DOHH2 (cell line): ENCODE data around the gene ZNF770.

Experiments
- EZH2phosphoT487 ChIP-seq: fragments of 200-600 bp; sonication (generic); IDR thresholded peaks from 2 replicates; pipeline ENCODE4 v1.6.1; 2017; ENCODE audit warnings: borderline replicate concordance, mild to moderate bottlenecking, antibody characterized with exemption, low read length, moderate library complexity, mixed read lengths
- TF ChIP-seq, protein P1 (sequence below): fragments of 200-600 bp; sonication (generic); IDR thresholded peaks from one replicate; pipeline ENCODE4 v1.5.1; 2014; ENCODE audit warnings: antibody characterized with exemption, mild to moderate bottlenecking, low read depth, low read length; ENCODE audit not compliant: poor library complexity, severe bottlenecking

DNA sequence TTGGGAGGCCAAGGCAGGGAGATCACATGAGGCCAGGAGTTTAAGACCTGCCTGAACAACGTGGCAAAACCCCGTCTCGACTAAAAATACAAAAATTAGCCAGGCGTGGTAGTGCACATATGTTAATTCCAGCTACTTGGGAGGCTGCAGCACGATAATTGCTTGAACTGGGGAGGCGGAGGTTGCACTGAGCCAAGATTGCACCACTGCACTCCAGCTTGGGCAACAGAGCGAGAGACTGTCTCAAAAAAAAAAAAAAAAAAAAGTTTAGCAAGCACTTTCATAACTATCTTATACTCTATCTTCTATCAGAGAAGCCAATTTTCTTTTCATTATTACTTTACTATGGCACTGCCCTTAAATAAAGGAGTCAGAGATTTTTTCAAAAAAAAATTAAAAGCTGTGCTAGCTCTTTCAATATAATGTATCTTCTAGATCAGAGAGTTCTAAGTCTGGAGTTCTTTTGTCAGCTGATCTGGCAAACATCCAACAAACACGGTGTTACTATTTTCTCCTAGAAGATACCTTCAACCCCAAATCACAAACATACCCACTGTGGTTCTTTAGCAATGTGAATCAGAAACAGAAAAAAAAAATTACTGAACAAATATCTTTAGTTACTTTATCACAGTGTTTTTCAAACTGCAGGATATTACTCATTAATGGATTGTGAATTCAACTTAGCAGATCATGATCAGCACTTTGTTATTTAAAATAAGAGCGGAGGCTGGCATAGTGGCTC is 3.0 kb downstream of the ZNF770 start:
- TF ChIP-seq, protein P1, sequence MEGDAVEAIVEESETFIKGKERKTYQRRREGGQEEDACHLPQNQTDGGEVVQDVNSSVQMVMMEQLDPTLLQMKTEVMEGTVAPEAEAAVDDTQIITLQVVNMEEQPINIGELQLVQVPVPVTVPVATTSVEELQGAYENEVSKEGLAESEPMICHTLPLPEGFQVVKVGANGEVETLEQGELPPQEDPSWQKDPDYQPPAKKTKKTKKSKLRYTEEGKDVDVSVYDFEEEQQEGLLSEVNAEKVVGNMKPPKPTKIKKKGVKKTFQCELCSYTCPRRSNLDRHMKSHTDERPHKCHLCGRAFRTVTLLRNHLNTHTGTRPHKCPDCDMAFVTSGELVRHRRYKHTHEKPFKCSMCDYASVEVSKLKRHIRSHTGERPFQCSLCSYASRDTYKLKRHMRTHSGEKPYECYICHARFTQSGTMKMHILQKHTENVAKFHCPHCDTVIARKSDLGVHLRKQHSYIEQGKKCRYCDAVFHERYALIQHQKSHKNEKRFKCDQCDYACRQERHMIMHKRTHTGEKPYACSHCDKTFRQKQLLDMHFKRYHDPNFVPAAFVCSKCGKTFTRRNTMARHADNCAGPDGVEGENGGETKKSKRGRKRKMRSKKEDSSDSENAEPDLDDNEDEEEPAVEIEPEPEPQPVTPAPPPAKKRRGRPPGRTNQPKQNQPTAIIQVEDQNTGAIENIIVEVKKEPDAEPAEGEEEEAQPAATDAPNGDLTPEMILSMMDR: no peak
- no peak for TF ChIP-seq EZH2phosphoT487
